Measurements from ENCODE around the gene SLC3A2.

Gene SLC3A2

DNA sequence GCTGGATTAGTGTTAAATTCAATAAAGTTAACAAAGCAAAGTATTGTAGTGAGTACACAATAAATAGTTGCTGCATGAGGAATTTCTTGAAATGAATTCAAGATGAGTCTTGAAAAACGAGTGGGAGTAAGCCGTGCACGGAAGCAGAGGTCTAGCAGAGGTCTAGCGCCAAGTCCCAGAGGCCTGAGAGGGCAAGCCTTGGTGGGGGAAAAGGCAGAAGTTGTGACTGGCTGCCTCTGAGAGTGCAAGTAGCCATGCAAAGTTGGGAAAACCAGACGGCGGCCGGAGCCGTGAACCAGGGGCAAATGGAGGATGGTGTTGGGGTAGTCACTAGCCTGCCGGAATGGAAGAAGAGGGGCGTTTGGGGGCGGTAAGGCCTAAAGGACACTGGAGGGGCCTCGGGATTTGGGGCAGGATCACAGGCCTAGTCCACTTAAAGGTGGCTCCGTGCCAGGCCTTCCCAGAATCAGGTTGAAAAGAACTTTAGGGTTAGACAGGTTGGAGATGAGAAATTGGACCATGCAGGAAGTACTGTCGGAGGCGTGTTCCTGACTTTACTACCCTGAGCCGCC is 379 bp upstream of the SLC3A2 start:
- no peak for DNase-seq (ENCODE audit: low spot score)

GRCh38 chr11:62881579-62882430 is 1.1 kb downstream of the SLC3A2 start:
- peak; percentile 94 for DNase-seq (ENCODE audit: low spot score)

- no peak for DNase-seq (ENCODE audit: low spot score)
Observed at GRCh38 chr11:62882431-62882749, 1.7 kb downstream of the SLC3A2 start.

GRCh38 chr11:62882788-62883501 is 2.2 kb downstream of the SLC3A2 start:
- DNase-seq (ENCODE audit: low spot score) = no peak

- DNase-seq (ENCODE audit: low spot score) = no peak
Observed at GRCh38 chr11:62883673-62884072, 3.0 kb downstream of the SLC3A2 start.

GRCh38 chr11:62885137-62885750 is 4.5 kb downstream of the SLC3A2 start:
- DNase-seq (ENCODE audit: low spot score) = no peak

- DNase-seq (ENCODE audit: low spot score) = no peak
Observed at GRCh38 chr11:62888406-62888805, 7.7 kb downstream of the SLC3A2 start.

GRCh38 chr11:62889126-62889483 is 8.4 kb downstream of the SLC3A2 start:
- no peak for DNase-seq (ENCODE audit: low spot score)

DNA sequence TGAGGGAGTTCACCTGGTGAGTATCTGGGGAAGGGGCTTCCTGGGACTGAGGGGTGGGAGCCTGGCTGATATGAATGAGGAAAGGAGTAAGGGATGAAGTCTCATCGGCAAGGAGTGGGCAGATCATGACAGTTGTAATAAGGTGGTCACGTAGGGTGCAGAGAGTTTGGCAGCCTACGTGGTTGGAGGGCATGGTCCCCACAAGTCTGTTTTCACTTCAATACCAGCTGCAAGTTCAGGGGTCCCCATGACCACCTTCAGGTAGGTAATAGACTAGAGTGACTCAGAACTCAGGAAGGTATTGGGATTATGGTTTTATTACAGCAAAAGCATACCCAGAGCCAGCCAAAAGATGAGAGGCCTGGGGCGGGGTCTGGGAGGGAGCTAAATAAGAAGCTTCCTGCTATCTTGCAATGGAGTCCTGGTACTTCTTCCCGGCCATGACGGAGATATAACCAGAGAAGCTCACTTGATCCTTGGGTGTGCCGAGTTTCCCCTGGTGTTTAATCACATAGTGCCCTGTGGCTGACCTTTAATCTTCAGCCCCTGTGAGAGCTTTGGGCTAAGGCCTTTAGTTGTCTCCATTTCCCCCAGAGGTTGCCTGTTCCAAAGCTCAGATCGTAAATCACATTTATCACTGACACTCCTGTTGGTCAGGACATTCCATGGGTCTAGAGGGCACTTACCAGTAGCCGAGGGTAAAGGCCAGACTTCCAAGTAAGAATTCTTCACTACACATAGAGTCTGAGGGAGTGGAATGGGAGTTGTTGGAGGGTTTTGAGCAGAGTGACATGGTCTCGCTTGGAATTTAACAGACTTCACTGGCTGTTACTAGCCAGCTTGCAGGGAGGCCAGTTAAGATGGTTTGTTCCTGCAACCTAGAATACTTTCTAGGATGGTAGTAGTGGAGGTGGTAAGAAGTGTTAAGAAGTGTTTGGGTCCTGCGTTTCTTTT is 9.1 kb downstream of the SLC3A2 start:
- DNase-seq (ENCODE audit: low spot score) = no peak

DNA sequence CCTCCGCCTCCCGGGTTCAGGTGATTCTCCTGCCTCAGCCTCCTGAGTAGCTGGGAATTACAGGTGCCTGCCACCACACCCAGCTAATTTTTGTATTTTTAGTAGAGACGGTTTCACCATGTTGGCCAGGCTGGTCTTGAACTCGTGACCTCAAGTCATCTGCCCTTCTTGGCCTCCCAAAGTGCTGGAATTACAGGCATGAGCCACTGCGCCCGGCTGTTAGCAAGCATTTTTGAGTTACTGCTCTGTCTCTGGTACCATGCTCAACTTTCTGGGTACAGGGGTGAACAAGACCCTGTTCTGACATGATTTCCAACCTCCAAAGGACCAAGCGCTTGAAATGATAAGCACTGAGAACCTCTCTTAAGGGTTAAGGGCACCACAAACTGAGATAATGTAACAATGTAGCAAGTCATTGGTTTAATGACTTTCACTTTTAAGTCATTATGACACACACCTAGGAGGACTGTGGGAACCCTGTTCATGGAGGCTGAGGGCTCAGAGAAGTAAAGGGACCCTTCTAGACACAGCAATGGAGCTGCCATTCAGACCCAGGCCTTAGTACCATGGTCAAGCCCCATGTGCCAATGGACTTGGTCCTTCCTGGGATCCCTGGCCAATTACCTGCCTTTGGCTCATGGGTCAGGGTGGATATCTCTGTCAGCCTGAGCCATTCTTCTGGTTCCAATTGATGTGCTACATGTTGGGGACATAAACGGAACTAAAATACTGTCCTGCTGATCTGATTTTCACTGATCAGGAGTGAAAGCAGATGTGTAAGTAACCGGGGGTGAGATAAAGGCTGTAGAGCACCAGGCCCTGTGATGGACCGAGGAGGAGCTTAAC is 11.6 kb downstream of the SLC3A2 start:
- no peak for DNase-seq (ENCODE audit: low spot score)

GRCh38 chr11:62895501-62895900 is 14.8 kb downstream of the SLC3A2 start:
- no peak for DNase-seq (ENCODE audit: low spot score)

GRCh38 chr11:62896049-62896448 is 15.4 kb downstream of the SLC3A2 start:
- DNase-seq (ENCODE audit: low spot score) = no peak

- no peak for DNase-seq (ENCODE audit: low spot score)
Observed at GRCh38 chr11:62897311-62897710, 16.6 kb downstream of the SLC3A2 start.

DNA sequence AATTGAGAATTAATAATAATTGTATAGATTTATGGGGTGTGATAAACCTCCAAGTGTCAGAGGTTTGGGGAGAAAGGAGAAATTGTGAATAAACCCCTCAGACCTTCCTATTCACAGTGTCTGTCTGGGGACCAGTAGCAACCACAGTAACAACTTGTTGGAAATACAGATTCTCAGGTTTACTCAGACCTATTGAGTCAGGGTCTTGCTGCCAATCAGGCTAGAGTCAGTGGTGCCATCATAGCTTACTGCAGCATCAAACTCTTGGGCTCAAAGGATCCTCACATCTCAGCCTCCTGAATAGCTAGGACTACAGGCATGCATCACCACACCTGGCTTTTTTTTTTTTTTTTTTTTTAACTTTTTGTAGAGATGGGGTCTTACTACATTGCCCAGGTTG is 17.3 kb downstream of the SLC3A2 start:
- DNase-seq (ENCODE audit: low spot score) = no peak

DNA sequence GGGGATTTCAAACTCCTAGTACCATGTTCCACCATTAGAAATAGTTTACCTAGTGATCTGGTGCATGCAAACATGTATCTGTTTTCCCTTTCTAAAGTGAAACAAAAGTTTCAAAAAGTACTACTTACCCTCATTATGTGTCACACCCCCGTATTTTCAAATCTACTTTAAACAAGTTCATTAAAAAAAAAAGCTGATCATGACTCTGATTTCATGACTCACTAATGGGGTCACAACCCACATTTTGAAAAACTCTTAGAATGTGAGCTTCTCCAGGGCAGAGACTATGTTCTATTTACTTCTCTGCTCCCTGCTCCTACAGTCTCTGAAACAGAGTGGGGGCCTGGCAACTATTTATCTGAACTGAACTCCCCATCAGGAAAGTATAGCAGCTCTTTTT is 22.2 kb downstream of the SLC3A2 start:
- DNase-seq (ENCODE audit: low spot score) = no peak

DNA sequence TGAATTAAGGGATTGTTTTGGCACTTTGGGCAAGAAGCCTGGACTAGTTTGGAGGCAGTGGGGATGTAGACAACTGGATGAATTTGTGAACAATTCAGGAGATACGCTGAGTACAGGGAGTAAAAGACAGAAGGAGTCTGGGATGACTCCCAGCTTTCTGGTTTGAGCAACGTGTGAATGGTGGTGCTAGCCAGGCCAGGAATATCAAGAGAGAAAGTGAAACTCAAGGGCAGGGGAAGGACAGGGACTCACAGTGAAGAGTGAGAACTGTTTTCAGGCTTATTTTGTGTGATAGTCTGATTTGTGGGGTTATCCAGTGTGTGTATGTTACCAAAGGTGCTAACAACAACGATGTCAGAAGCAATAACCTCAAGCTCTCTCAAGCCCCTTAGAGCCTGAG is 24.6 kb downstream of the SLC3A2 start:
- no peak for DNase-seq (ENCODE audit: low spot score)

- DNase-seq (ENCODE audit: low spot score) = peak; percentile 92
Observed at GRCh38 chr11:62905927-62906531, 25.3 kb downstream of the SLC3A2 start.

DNA sequence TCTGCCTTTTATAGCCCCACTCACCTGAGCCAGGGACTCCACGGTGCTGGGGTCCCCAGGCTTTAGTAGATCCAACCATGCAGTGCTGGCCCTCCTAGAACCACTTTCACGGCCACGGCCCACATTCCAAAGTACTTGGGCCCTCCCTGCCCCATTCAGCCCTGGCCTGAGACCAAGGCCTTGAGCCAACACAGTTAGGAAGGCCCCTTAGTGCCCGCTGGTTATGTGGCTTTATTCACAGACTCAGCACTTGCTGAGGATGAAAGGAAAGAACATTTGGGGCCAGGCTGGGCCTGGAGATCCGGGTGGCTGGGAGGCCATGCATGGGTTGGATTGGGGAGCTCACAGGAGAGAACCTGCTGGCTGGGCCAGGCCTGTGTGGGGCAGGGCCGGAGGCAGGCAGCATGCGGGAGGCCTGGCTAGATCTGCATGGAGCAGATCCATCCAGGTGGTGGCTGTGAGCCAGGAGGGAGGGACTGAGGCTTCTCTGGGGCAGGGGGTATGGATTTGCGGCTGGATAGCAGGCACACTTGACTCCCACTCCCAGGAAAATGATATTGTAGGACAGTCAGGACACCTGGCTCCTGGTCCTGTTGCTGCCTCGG is 27.9 kb downstream of the SLC3A2 start:
- DNase-seq (ENCODE audit: low spot score) = no peak

DNA sequence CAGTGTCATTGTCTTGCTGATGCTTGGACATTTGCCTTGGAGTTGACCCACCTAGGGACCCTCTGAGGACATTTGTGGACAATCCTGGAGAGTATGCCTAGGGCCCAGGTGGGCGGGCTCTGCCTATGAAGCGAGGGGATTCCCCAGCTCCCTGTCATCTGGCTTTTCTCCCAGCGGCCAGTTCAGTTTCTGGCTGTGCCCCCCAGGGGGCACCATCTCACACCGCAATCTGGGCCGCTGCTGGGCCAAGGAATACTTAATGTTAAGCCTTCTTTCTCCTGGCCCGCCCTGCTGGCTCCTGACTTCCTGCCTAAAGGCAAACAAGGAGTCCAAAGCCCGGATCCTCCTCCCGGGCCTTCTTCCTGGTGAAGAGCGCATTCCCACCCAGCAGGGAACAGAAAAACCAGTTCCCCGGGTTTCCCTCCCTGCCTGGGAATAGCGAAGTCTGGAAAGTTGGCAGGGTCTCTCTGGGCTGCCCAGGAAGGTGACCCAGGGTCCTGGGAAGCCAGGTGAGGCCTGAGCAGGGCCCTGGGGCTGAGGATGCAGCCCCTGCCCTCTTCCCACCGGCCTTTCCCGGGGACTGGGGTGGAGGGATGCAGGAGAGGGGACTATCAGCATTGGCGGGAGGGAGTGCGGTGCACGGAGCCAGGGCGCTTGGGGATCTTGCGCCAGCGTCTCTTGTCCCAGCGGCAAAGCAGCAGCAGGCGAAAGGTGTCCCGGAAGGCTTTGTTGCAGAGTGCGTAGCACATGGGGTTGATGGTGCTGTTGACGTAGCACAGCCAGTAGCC is 28.6 kb downstream of the SLC3A2 start:
- peak; percentile 82 for DNase-seq (ENCODE audit: low spot score)
